A549 (cell line): Measurements from ENCODE around the gene OBSL1. TPM values are rescaled to one million over a fixed set of nuclear protein-coding genes. Genes with fewer than 3 reads are reported as not detected.
A peak's percentile ranks its signal among the peaks of the same experiment; 100 is the strongest.

Source experiments
- ATAC-seq, 2 experiments: fragments of 200-7000 bp in 1 of 2; fragments of >200 bp in 1 of 2; cut with Nextera tagmentation in 1 of 2; cut with Tn5 transposase in 1 of 2; 3 replicates each; pipeline versions ENCODE4 v1.8.0 to v1.9.1; 2018 to 2020; ENCODE audit warnings: mild to moderate bottlenecking in 1 of 2, moderate library complexity in 1 of 2
- CTCF ChIA-PET: fragments of 300-600 bp; sonication (Branson Sonifier 250); formaldehyde crosslinking; extraction: SDS; loops from one replicate; lab custom pipeline; 2021; ENCODE audit warnings: antibody characterized with exemption, inconsistent platforms; lab: Yijun Ruan, JAX
- POLR2A ChIA-PET: fragments of 350-600 bp; formaldehyde crosslinking; extraction: SDS; loops from one replicate; lab custom pipeline; 2021; ENCODE audit warnings: antibody characterized with exemption, inconsistent platforms; lab: Yijun Ruan, JAX
- DNase-seq, 2 experiments: peaks; one replicate each; pipeline versions ENCODE4 v3.0.0 to v3.0.0-alpha.2; 2011 to 2016; ENCODE audit warnings: low read depth in 1 of 2, low spot score in 1 of 2
- FAIRE-seq: peaks from 2 replicates; lab custom pipeline; 2011; peaks lifted over from hg19 to GRCh38; lab: Jason Lieb, UNC
- H3K27ac ChIP-seq, 2 experiments: fragments of >200 bp; sonication (Bioruptor Twin); formaldehyde crosslinking; 3 replicates each; pipeline ENCODE4 v1.5.1; 2016 to 2017
- H3K4me1 ChIP-seq: fragments of >200 bp; sonication (Bioruptor Twin); formaldehyde crosslinking; 3 replicates; pipeline ENCODE4 v1.6.1; 2016
- H3K4me2 ChIP-seq: fragments of >200 bp; sonication (Bioruptor Twin); formaldehyde crosslinking; 3 replicates; pipeline ENCODE4 v1.6.1; 2016
- H3K4me3 ChIP-seq: fragments of >200 bp; sonication (Bioruptor Twin); formaldehyde crosslinking; 3 replicates; pipeline ENCODE4 v1.5.1; 2016
- H3K9me3 ChIP-seq: fragments of >200 bp; sonication (Bioruptor Twin); formaldehyde crosslinking; 3 replicates; pipeline ENCODE4 v1.6.1; 2016
- BHLHE40 ChIP-seq: IDR thresholded peaks from 2 replicates; pipeline ENCODE4 v1.6.1; 2012; ENCODE audit warnings: low read depth, low read length, inconsistent platforms
- CBX2 ChIP-seq: fragments of 200-600 bp; sonication (generic); IDR thresholded peaks from 2 replicates; pipeline ENCODE4 v1.6.1; 2016; ENCODE audit warnings: low read depth, mild to moderate bottlenecking, borderline replicate concordance
- CHD2 ChIP-seq: fragments of 150-350 bp; IDR thresholded peaks from 2 replicates; pipeline ENCODE4 v1.6.1; 2014; ENCODE audit warnings: low read length; ENCODE audit not compliant: partially characterized antibody
- EHMT2 ChIP-seq: fragments of 200-600 bp; sonication (generic); IDR thresholded peaks from 2 replicates; pipeline ENCODE4 v1.6.1; 2016; ENCODE audit warnings: antibody characterized with exemption, low read depth, mild to moderate bottlenecking, moderate library complexity
- EP300 ChIP-seq, 2 experiments: fragments of >200 bp; sonication (Bioruptor Twin); formaldehyde crosslinking; IDR thresholded peaks; 2 replicates in 1 of 2; 3 replicates in 1 of 2; pipeline ENCODE4 v1.6.1; 2016 to 2017
- ESRRA ChIP-seq: fragments of 150-350 bp; IDR thresholded peaks from 2 replicates; pipeline ENCODE4 v1.6.1; 2014; ENCODE audit warnings: mild to moderate bottlenecking, low read length, borderline replicate concordance
- FOSL2 ChIP-seq, 2 experiments: fragments of 450-650 bp in 1 of 2; fragments of >200 bp in 1 of 2; sonication (Bioruptor Twin) in 1 of 2; formaldehyde crosslinking; IDR thresholded peaks; 2 replicates each; pipeline versions ENCODE4 v1.5.0 to v1.6.1; 2016 to 2020; ENCODE audit warnings: mild to moderate bottlenecking in 1 of 2, moderate library complexity in 1 of 2
- HES2 ChIP-seq: fragments of >200 bp; sonication (Bioruptor Twin); formaldehyde crosslinking; IDR thresholded peaks from 2 replicates; pipeline ENCODE4 v1.6.1; 2016
- MAFK ChIP-seq: fragments of 450-650 bp; IDR thresholded peaks from 2 replicates; pipeline ENCODE4 v1.6.1; 2014; ENCODE audit not compliant: partially characterized antibody
- NR3C1 ChIP-seq: fragments of >200 bp; sonication (Bioruptor Twin); formaldehyde crosslinking; IDR thresholded peaks from 3 replicates; pipeline ENCODE4 v1.6.1; 2017
- POLR2AphosphoS2 ChIP-seq: conservative IDR thresholded peaks from 2 replicates; pipeline ENCODE4 v1.6.1; 2012; ENCODE audit warnings: low read length, improper control_type of control experiment, inconsistent platforms
- RAD21 ChIP-seq, 2 experiments: fragments of >200 bp in 1 of 2; sonication (Bioruptor Twin) in 1 of 2; formaldehyde crosslinking in 1 of 2; IDR thresholded peaks in 1 of 2; conservative IDR thresholded peaks in 1 of 2; 2 replicates in 1 of 2; 3 replicates in 1 of 2; pipeline ENCODE4 v1.6.1; 2012 to 2018; ENCODE audit warnings: inconsistent platforms in 1 of 2
- RARB ChIP-seq: fragments of 250-450 bp; sonication (Bioruptor Pico); IDR thresholded peaks from 2 replicates; pipeline ENCODE4 v1.8.0; 2021; ENCODE audit warnings: mild to moderate bottlenecking, moderate library complexity
- SMC3 ChIP-seq: fragments of >200 bp; sonication (Bioruptor Twin); formaldehyde crosslinking; IDR thresholded peaks from 3 replicates; pipeline ENCODE4 v1.6.1; 2018; ENCODE audit warnings: inconsistent platforms
- TFCP2L1 ChIP-seq: fragments of 250-450 bp; sonication (Bioruptor Pico); IDR thresholded peaks from 2 replicates; pipeline ENCODE4 v1.5.0; 2021; ENCODE audit warnings: mild to moderate bottlenecking
- USF2 ChIP-seq: fragments of 450-650 bp; IDR thresholded peaks from 2 replicates; pipeline ENCODE4 v1.6.1; 2014; ENCODE audit warnings: antibody characterized with exemption
- ZC3H11A ChIP-seq: fragments of 450-650 bp; IDR thresholded peaks from 2 replicates; pipeline ENCODE4 v1.6.1; 2014; ENCODE audit warnings: antibody characterized with exemption, mild to moderate bottlenecking
- WGBS: methylation state at CpG from one replicate; pipeline ENCODE4 v1.1.6; 2017; ENCODE audit errors: missing lambda C conversion rate; 5-methylcytosine and 5-hydroxymethylcytosine counted together
- polyA plus RNA-seq, 4 experiments: library from polyadenylated mRNA; depleted of rRNA in 3 of 4; stranded (reverse); fragments of >200 nt; fragmentation: RNase III in 1 of 4; extraction: RNeasy Plus Mini Kit Qiagen cat#74134 plus additional on column Dnase treatment in 1 of 4; gene quantifications; 2 replicates in 3 of 4; 3 replicates in 1 of 4; pipeline ENCODE4 v1.2.3, GENCODE V29; 2011 to 2017
- TF ChIP-seq, protein P1 (sequence below): fragments of 250-450 bp; sonication (Bioruptor Pico); IDR thresholded peaks from 2 replicates; pipeline ENCODE4 v1.5.0; 2020; ENCODE audit warnings: low read depth, mild to moderate bottlenecking, moderate library complexity
- TF ChIP-seq, protein P2 (sequence below): IDR thresholded peaks from 2 replicates; pipeline ENCODE4 v1.6.1; 2012
- TF ChIP-seq, protein P3 (sequence below): fragments of >200 bp; sonication (Bioruptor Twin); formaldehyde crosslinking; IDR thresholded peaks from 3 replicates; pipeline ENCODE4 v1.5.1; 2016

Gene OBSL1
- polyA plus RNA-seq, 2 of the 4 experiments (the other 2 are of a cell fraction), result 14.4 to 31.8 TPM

DNA sequence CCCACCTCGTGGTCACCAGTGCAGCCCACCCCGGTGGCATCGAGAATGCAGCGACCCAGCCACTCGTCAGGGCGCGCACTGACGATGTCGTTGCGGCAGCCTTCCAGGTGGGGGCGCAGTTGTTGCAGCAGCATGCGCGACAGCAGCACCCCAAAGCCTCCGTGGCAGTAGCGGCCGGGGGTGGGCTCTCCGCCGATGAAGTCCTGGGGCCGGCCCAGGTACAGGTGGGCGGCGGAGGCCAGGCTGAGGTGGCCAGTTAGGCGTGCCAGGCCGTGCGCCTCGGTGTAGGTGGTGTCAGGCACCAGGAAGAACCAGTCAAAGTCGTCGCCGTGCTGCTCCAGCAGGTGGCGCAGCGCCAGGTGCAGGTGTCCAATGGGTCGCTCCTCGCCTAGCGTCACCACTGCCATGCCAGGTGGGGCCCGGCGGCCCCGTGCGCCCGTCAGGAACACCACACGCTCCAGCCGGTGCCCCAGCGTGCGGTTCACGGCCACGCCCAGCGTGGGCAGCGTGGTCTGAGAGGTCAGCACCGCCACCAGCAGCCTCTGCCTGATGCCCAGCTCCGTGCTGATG is 29.6 kb downstream of the OBSL1 start:
- DNase-seq (peak; percentile 74 to 89), FAIRE-seq (no peak), ATAC-seq (peak; percentile 38 to 69)
- 0% methylated on average over 14 of the region's 48 CpGs for WGBS
- ChIA-PET CTCF (interaction anchor here (0.6 to 79.1 kb wide), 44 partner anchors 7 to 228 kb away, joined by 3 to 3291 read pairs (median 4); partner anchors contain the start of genes ASIC4, GMPPA, INHA and OBSL1), POLR2A (interaction anchor here (0.6 to 1.5 kb wide), 2 partner anchors 30 to 154 kb away, joined by 3 to 11 read pairs; partner anchors contain the start of gene OBSL1)
- TF ChIP-seq, protein P1, sequence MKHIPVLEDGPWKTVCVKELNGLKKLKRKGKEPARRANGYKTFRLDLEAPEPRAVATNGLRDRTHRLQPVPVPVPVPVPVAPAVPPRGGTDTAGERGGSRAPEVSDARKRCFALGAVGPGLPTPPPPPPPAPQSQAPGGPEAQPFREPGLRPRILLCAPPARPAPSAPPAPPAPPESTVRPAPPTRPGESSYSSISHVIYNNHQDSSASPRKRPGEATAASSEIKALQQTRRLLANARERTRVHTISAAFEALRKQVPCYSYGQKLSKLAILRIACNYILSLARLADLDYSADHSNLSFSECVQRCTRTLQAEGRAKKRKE (CRISPR knock-in tag), result no peak
- TF ChIP-seq, protein P2, sequence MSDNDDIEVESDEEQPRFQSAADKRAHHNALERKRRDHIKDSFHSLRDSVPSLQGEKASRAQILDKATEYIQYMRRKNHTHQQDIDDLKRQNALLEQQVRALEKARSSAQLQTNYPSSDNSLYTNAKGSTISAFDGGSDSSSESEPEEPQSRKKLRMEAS, result peak; percentile 52; the same call in 1 of the 2 replicates
- no peak for TF ChIP-seq BHLHE40
- no peak for TF ChIP-seq RARB (CRISPR knock-in tag)
- TF ChIP-seq POLR2AphosphoS2, result no peak
- TF ChIP-seq RAD21 (conservative IDR thresholded peaks at IDR 0.05 in 1 of 2, IDR thresholded peaks at IDR 0.05 in 1 of 2), result peak; percentile 53 to 84
- peak; percentile 97 for TF ChIP-seq SMC3
- TF ChIP-seq, protein P3, sequence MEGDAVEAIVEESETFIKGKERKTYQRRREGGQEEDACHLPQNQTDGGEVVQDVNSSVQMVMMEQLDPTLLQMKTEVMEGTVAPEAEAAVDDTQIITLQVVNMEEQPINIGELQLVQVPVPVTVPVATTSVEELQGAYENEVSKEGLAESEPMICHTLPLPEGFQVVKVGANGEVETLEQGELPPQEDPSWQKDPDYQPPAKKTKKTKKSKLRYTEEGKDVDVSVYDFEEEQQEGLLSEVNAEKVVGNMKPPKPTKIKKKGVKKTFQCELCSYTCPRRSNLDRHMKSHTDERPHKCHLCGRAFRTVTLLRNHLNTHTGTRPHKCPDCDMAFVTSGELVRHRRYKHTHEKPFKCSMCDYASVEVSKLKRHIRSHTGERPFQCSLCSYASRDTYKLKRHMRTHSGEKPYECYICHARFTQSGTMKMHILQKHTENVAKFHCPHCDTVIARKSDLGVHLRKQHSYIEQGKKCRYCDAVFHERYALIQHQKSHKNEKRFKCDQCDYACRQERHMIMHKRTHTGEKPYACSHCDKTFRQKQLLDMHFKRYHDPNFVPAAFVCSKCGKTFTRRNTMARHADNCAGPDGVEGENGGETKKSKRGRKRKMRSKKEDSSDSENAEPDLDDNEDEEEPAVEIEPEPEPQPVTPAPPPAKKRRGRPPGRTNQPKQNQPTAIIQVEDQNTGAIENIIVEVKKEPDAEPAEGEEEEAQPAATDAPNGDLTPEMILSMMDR, result peak; percentile 100
- no peak for TF ChIP-seq NR3C1
- peak overlapping the region in 1 of 2 experiments; percentile 79; a peak in 3 of 6 replicates for H3K27ac ChIP-seq
- H3K4me1 ChIP-seq, result peaks cover 12% of the 10 kb centered on the region
- H3K4me2 ChIP-seq, result peak overlapping the region; percentile 89
- H3K4me3 ChIP-seq, result peak overlapping the region; percentile 32
- H3K9me3 ChIP-seq, result no peaks in the 10 kb centered on the region

GRCh38 chr2:219540784-219541504 is 30.4 kb downstream of the OBSL1 start:
- Histone ChIP-seq H3K4me1 (peaks cover 12% of the 10 kb centered on the region), H3K9me3 (no peaks in the 10 kb centered on the region)
- TF ChIP-seq ZC3H11A (no peak), HES2 (no peak), ESRRA (peak; percentile 95)
- TF ChIP-seq, all 56 proteins: peak for 1
- no peak overlapping the region for H3K4me3 ChIP-seq
- DNase-seq, result no peak
- H3K4me2 ChIP-seq, result peak overlapping the region; percentile 89; the same call in 2 of the 3 replicates
- 79% methylated on average over 12 of the region's 12 CpGs for WGBS
- ChIA-PET CTCF (interaction anchor here (0.6 to 79.1 kb wide), 38 partner anchors 8 to 227 kb away, joined by 3 to 3291 read pairs (median 4); partner anchors contain the start of genes ASIC4, GMPPA, OBSL1 and SPEG), POLR2A (interaction anchor here (0.6 to 1.5 kb wide), 2 partner anchors 30 to 153 kb away, joined by 3 to 11 read pairs; partner anchors contain the start of gene OBSL1)
- no peak overlapping the region for H3K27ac ChIP-seq
- ATAC-seq, result no peak
- no peak for FAIRE-seq

GRCh38 chr2:219539926-219540678 is 31.2 kb downstream of the OBSL1 start:
- Histone ChIP-seq H3K4me2 (no peak overlapping the region), H3K27ac (no peak overlapping the region), H3K9me3 (no peaks in the 10 kb centered on the region), H3K4me1 (peaks cover 12% of the 10 kb centered on the region), H3K4me3 (no peak overlapping the region)
- WGBS, result 95% methylated on average over 22 of the region's 46 CpGs
- ChIA-PET POLR2A (no interaction called here), CTCF (interaction anchor here (0.7 to 79.1 kb wide), 17 partner anchors 9 to 197 kb away, joined by 3 to 3291 read pairs (median 11); partner anchors contain the start of genes ASIC4, GMPPA, OBSL1 and SPEG)
- DNase-seq (no peak), ATAC-seq (no peak), FAIRE-seq (no peak)
- TF ChIP-seq, protein P3, result no peak
- TF ChIP-seq CHD2, result no peak
- TF ChIP-seq CBX2, result no peak
- TF ChIP-seq USF2, result no peak
- no peak for TF ChIP-seq MAFK
- TF ChIP-seq NR3C1, result no peak
- TF ChIP-seq EP300 (IDR thresholded peaks at IDR 0.05), result no peak
- TF ChIP-seq, protein P2, result no peak
- no peak for TF ChIP-seq EHMT2
- no peak for TF ChIP-seq FOSL2 (IDR thresholded peaks at IDR 0.05)
- TF ChIP-seq FOSL2 (CRISPR knock-in tag; IDR thresholded peaks at IDR 0.05), result no peak
- TF ChIP-seq BHLHE40, result no peak
- no peak for TF ChIP-seq TFCP2L1 (CRISPR knock-in tag)
